GM12891 (cell line): ENCODE measurements around the gene PPP1R9B.

Source experiments
- PAX5 ChIP-seq: IDR thresholded peaks from 2 replicates; pipeline ENCODE4 v1.6.1; 2011; ENCODE audit warnings: low read length, moderate library complexity, mild to moderate bottlenecking; ENCODE audit not compliant: insufficient read depth, severe bottlenecking
- POLR2AphosphoS5 ChIP-seq: IDR thresholded peaks from 2 replicates; pipeline ENCODE4 v1.6.1; 2011; ENCODE audit warnings: low read depth, low read length, control low read depth
- TAF1 ChIP-seq: IDR thresholded peaks from 2 replicates; pipeline ENCODE4 v1.6.1; 2011; ENCODE audit warnings: low read depth, low read length, control low read depth

DNA sequence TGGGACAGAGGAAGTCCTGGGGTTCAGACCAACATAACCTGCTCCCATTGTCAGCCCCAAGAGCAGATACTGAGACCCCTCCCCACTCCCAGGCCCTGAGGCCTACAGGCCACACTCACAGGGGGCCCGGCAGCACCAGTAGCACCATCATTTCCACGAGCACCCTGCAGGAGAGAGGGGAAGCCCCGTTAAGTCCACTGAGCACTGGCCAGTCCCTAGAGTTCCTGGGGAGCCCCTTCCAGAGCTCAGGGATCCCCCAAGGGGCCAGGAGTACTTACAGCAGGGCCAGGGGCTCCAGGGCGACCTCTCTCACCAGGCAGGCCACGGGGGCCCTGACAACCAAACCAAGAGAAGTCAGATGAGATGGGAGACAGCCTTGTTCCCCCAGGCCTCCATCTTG is 45.6 kb upstream of the PPP1R9B start:
- no peak for TF ChIP-seq TAF1
- TF ChIP-seq PAX5: no peak
- TF ChIP-seq POLR2AphosphoS5: no peak
